HEK293 (cell line): ENCODE measurements around the gene ETNPPL.

Source experiments
- CTCF ChIA-PET: fragments of 350-600 bp; formaldehyde crosslinking; extraction: SDS; loops from one replicate; lab custom pipeline; 2021; ENCODE audit warnings: antibody characterized with exemption; lab: Yijun Ruan, JAX
- POLR2A ChIA-PET: fragments of 300-600 bp; formaldehyde crosslinking; extraction: SDS; loops from one replicate; lab custom pipeline; 2020; ENCODE audit warnings: antibody characterized with exemption, inconsistent platforms; lab: Yijun Ruan, JAX
- H3K27ac ChIP-seq: fragments of 200-500 bp; sonication (Bioruptor generic); 2 replicates; pipeline ENCODE4 v1.5.1; 2014; ENCODE audit warnings: low read depth, low read length, control low read depth, inconsistent platforms; ENCODE audit errors: extremely low read depth
- H3K36me3 ChIP-seq, 2 experiments: fragments of 200-500 bp in 1 of 2; sonication (Bioruptor generic) in 1 of 2; 1 replicate in 1 of 2; 2 replicates in 1 of 2; pipeline ENCODE4 v1.5.1; 2014 to 2017; ENCODE audit warnings: inconsistent platforms in 2 of 2, low read length in 2 of 2; ENCODE audit not compliant: control insufficient read depth in 2 of 2, insufficient read depth in 1 of 2
- H3K4me1 ChIP-seq: fragments of 200-500 bp; sonication (Bioruptor generic); 2 replicates; pipeline ENCODE4 v1.5.1; 2014; ENCODE audit warnings: mild to moderate bottlenecking, low read length, inconsistent platforms; ENCODE audit not compliant: control insufficient read depth, insufficient read depth
- H3K4me3 ChIP-seq: 2 replicates; pipeline ENCODE4 v1.5.1; 2011; ENCODE audit warnings: low read depth, mild to moderate bottlenecking, control low read depth, low read length, moderate library complexity
- H3K9me3 ChIP-seq: fragments of 200-500 bp; sonication (Bioruptor generic); 2 replicates; pipeline ENCODE4 v1.5.1; 2014; ENCODE audit warnings: low read depth, low read length, inconsistent platforms; ENCODE audit not compliant: control insufficient read depth, insufficient read depth
- BCL6B ChIP-seq: fragments of 450-650 bp; formaldehyde crosslinking; IDR thresholded peaks from 2 replicates; pipeline ENCODE4 v1.5.1; 2017; ENCODE audit warnings: missing biosample characterization, missing genetic modification characterization
- KLF10 ChIP-seq: fragments of 450-650 bp; IDR thresholded peaks from 2 replicates; pipeline ENCODE4 v1.5.1; 2018; ENCODE audit warnings: missing biosample characterization, mild to moderate bottlenecking, missing genetic modification characterization
- MZF1 ChIP-seq: fragments of 450-650 bp; formaldehyde crosslinking; IDR thresholded peaks from 2 replicates; pipeline ENCODE4 v1.5.1; 2017; ENCODE audit warnings: missing biosample characterization, missing genetic modification characterization, borderline replicate concordance
- ZBTB6 ChIP-seq: fragments of 450-650 bp; formaldehyde crosslinking; IDR thresholded peaks from 2 replicates; pipeline ENCODE4 v1.5.1; 2017; ENCODE audit warnings: missing biosample characterization, missing genetic modification characterization
- ZNF19 ChIP-seq: fragments of 450-650 bp; formaldehyde crosslinking; IDR thresholded peaks from 2 replicates; pipeline ENCODE4; 2016; ENCODE audit warnings: missing biosample characterization, missing genetic modification characterization, low read depth
- ZNF202 ChIP-seq: fragments of 450-650 bp; formaldehyde crosslinking; IDR thresholded peaks from 2 replicates; pipeline ENCODE4 v1.5.1; 2016; ENCODE audit warnings: missing biosample characterization, missing genetic modification characterization, borderline replicate concordance
- ZNF239 ChIP-seq: fragments of 450-650 bp; formaldehyde crosslinking; IDR thresholded peaks from 2 replicates; pipeline ENCODE4 v1.5.1; 2016; ENCODE audit warnings: missing biosample characterization, missing genetic modification characterization
- ZNF274 ChIP-seq, 2 experiments: fragments of 200-500 bp in 1 of 2; fragments of 450-650 bp in 1 of 2; sonication (Bioruptor generic) in 1 of 2; formaldehyde crosslinking in 1 of 2; IDR thresholded peaks; 2 replicates each; pipeline versions ENCODE4 v1.5.1 to v1.6.1; 2014 to 2016; ENCODE audit warnings: borderline replicate concordance in 1 of 2, inconsistent platforms in 1 of 2, low read length in 1 of 2, missing biosample characterization in 1 of 2, missing genetic modification characterization in 1 of 2
- ZNF280C ChIP-seq: fragments of 450-650 bp; formaldehyde crosslinking; IDR thresholded peaks from 2 replicates; pipeline ENCODE4 v1.5.1; 2016; ENCODE audit warnings: missing biosample characterization, missing genetic modification characterization
- ZNF629 ChIP-seq: fragments of 450-650 bp; formaldehyde crosslinking; IDR thresholded peaks from 2 replicates; pipeline ENCODE4 v1.5.1; 2017; ENCODE audit warnings: missing biosample characterization, missing genetic modification characterization
- ZNF791 ChIP-seq: fragments of 450-650 bp; formaldehyde crosslinking; IDR thresholded peaks from 2 replicates; pipeline ENCODE4 v1.5.1; 2016; ENCODE audit warnings: missing biosample characterization, missing genetic modification characterization
- TF ChIP-seq, protein P1 (sequence below): fragments of 450-650 bp; formaldehyde crosslinking; IDR thresholded peaks from 2 replicates; pipeline ENCODE4 v1.5.1; 2016; ENCODE audit warnings: missing biosample characterization, missing genetic modification characterization

The ETNPPL gene

GRCh38 chr4:108810087-108810486 lies 47.2 kb upstream of the ETNPPL start:
- no peak for TF ChIP-seq ZBTB6 (tag by site-specific recombination)
- TF ChIP-seq ZNF280C (tag by site-specific recombination): no peak
- no peak for TF ChIP-seq ZNF629 (tag by site-specific recombination)
- TF ChIP-seq ZNF19 (tag by site-specific recombination): no peak
- no peak for TF ChIP-seq ZNF202
- TF ChIP-seq, all 188 proteins: peak for 0
- ChIA-PET POLR2A (no interaction called here), CTCF (no interaction called here)
- Histone ChIP-seq H3K4me3 (no peak overlapping the region), H3K4me1 (peaks cover 6% of the 10 kb centered on the region), H3K27ac (no peak overlapping the region), H3K36me3 (no peaks in the 10 kb centered on the region), H3K9me3 (no peaks in the 10 kb centered on the region)

DNA sequence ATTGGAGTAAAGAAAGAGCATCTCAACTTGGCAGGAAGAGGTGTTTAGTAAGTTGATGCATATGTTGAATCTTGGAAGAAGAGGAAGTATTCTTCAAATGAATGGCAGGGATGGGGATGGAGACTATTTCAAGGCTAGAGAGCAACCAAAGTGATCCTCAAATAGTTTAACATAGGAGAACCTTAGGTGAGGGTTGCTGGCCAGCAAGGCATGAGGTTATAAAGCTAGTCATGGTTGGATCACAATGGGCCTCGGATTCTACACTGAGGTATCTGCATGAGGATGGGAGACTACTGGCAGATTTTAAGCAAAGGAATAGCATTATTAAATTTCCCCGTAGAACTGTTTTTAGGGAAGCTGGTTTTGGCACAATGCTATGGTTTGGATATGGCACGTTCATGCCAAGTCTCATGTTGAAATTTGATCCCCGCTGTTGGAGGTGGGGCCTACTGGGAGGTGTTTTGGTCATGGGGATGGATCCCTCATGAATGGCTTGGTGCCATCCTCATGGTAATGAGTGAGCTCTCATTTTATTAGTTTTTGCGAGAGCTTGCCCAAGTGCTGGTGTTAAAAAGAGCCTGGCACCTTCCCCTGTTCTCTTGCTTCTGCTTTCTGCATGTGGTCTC lies 41.9 kb upstream of the ETNPPL start:
- CTCF ChIA-PET: no interaction called here
- no peak overlapping the region for H3K27ac ChIP-seq

GRCh38 chr4:108799306-108799705 lies 36.5 kb upstream of the ETNPPL start:
- Histone ChIP-seq H3K9me3 (no peaks in the 10 kb centered on the region), H3K36me3 (no peaks in the 10 kb centered on the region), H3K4me3 (no peak overlapping the region), H3K27ac (no peak overlapping the region), H3K4me1 (no peaks in the 10 kb centered on the region)
- POLR2A ChIA-PET: no interaction called here
- TF ChIP-seq ZNF274 (IDR thresholded peaks at IDR 0.05; ENCODE audit: low read length) (no peak), ZNF274 (tag by site-specific recombination; IDR thresholded peaks at IDR 0.05; ENCODE audit: borderline replicate concordance) (no peak), ZNF791 (no peak), KLF10 (tag by site-specific recombination) (no peak)
- TF ChIP-seq, protein P1, sequence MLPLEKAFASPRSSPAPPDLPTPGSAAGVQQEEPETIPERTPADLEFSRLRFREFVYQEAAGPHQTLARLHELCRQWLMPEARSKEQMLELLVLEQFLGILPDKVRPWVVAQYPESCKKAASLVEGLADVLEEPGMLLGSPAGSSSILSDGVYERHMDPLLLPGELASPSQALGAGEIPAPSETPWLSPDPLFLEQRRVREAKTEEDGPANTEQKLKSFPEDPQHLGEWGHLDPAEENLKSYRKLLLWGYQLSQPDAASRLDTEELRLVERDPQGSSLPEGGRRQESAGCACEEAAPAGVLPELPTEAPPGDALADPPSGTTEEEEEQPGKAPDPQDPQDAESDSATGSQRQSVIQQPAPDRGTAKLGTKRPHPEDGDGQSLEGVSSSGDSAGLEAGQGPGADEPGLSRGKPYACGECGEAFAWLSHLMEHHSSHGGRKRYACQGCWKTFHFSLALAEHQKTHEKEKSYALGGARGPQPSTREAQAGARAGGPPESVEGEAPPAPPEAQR (tag by site-specific recombination): no peak
- CTCF ChIA-PET: no interaction called here

More for the DNA sequence above, 41.9 kb upstream of the ETNPPL start:
- POLR2A ChIA-PET: no interaction called here
- Histone ChIP-seq H3K4me1 (no peaks in the 10 kb centered on the region), H3K9me3 (no peaks in the 10 kb centered on the region), H3K4me3 (no peak overlapping the region), H3K36me3 (no peaks in the 10 kb centered on the region)
- TF ChIP-seq ZNF239 (tag by site-specific recombination): no peak
- TF ChIP-seq BCL6B (tag by site-specific recombination): no peak
- no peak for TF ChIP-seq MZF1 (tag by site-specific recombination)
